ENCODE measurements around the gene PAX5.

DNA sequence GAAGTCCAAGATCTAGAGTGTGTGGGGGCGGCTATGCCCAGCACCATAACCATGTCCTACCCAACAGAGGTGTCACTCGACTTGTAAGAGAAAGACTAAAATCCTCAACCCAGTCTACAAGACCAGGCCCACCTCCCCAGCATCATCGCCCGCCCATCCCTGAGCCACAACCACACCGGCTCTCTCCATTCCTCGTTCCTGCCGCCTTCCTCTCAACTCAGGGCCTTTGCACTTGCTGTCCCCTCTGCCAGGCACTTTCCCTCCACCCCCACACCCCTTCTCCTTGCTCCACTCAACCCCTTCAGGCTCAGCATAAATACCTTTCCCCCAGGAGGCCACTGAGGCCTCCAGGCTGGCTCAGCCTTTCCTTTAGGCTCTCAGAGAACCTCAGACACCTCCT is 69.3 kb downstream of the PAX5 start:
- TF ChIP-seq, protein P1, sequence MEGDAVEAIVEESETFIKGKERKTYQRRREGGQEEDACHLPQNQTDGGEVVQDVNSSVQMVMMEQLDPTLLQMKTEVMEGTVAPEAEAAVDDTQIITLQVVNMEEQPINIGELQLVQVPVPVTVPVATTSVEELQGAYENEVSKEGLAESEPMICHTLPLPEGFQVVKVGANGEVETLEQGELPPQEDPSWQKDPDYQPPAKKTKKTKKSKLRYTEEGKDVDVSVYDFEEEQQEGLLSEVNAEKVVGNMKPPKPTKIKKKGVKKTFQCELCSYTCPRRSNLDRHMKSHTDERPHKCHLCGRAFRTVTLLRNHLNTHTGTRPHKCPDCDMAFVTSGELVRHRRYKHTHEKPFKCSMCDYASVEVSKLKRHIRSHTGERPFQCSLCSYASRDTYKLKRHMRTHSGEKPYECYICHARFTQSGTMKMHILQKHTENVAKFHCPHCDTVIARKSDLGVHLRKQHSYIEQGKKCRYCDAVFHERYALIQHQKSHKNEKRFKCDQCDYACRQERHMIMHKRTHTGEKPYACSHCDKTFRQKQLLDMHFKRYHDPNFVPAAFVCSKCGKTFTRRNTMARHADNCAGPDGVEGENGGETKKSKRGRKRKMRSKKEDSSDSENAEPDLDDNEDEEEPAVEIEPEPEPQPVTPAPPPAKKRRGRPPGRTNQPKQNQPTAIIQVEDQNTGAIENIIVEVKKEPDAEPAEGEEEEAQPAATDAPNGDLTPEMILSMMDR (IDR thresholded peaks at IDR 0.05) = no peak
- TF ChIP-seq, protein P2, sequence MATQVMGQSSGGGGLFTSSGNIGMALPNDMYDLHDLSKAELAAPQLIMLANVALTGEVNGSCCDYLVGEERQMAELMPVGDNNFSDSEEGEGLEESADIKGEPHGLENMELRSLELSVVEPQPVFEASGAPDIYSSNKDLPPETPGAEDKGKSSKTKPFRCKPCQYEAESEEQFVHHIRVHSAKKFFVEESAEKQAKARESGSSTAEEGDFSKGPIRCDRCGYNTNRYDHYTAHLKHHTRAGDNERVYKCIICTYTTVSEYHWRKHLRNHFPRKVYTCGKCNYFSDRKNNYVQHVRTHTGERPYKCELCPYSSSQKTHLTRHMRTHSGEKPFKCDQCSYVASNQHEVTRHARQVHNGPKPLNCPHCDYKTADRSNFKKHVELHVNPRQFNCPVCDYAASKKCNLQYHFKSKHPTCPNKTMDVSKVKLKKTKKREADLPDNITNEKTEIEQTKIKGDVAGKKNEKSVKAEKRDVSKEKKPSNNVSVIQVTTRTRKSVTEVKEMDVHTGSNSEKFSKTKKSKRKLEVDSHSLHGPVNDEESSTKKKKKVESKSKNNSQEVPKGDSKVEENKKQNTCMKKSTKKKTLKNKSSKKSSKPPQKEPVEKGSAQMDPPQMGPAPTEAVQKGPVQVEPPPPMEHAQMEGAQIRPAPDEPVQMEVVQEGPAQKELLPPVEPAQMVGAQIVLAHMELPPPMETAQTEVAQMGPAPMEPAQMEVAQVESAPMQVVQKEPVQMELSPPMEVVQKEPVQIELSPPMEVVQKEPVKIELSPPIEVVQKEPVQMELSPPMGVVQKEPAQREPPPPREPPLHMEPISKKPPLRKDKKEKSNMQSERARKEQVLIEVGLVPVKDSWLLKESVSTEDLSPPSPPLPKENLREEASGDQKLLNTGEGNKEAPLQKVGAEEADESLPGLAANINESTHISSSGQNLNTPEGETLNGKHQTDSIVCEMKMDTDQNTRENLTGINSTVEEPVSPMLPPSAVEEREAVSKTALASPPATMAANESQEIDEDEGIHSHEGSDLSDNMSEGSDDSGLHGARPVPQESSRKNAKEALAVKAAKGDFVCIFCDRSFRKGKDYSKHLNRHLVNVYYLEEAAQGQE (IDR thresholded peaks at IDR 0.05) = no peak
- no peak for TF ChIP-seq ZNF302 (CRISPR knock-in tag; IDR thresholded peaks at IDR 0.05)
- TF ChIP-seq POLR2AphosphoS2 (conservative IDR thresholded peaks at IDR 0.05; ENCODE audit: low read length) = no peak
- no peak for TF ChIP-seq EP300 (IDR thresholded peaks at IDR 0.05)
- TF ChIP-seq HOXA7 (CRISPR knock-in tag; IDR thresholded peaks at IDR 0.05) = no peak
- TF ChIP-seq RCOR1 (IDR thresholded peaks at IDR 0.05; ENCODE audit: low read depth, low read length) = no peak

Data from A549 (cell line).